ENCODE measurements around the gene MICAL2. TPM values are rescaled to one million over a fixed set of nuclear protein-coding genes. Genes with fewer than 3 reads are reported as not detected.

Gene MICAL2
- total and polyA plus RNA-seq, 2 of the 8 experiments (the other 6 are each of a cell fraction or from before 2014, with no cell fraction given): 1.3 to 4.1 TPM

DNA sequence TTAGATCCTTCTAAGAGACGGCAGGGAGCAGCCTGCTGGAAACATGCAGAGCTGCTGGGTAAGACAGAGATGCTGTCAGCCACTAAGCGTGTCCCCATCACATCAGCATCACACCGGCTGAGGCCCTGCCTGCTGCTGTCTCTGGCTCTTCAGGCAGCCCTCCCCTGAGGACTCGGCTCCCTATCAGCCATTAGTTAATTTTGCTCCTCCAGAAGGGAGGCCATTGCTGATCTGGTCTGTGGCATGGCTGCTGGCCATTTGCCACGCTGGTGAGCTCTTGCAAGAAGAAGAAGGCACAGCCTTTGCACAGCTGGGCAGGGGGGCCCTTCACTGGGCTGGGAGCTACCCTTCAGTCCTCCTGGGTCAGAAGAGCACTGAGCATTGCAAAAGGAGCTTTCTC is 135.8 kb downstream of the MICAL2 start:
- H3K4me2 ChIP-seq (ENCODE audit: insufficient read depth in 1 of 2, low read depth in 2 of 2, low read length in 2 of 2): no peak overlapping the region
- no peaks in the 10 kb centered on the region for H3K9me3 ChIP-seq (ENCODE audit: insufficient read depth in 2 of 2, low read depth in 1 of 2, low read length in 1 of 2)
- no peak overlapping the region for H2BK20ac ChIP-seq (ENCODE audit: low read length)
- TF ChIP-seq, protein P1, sequence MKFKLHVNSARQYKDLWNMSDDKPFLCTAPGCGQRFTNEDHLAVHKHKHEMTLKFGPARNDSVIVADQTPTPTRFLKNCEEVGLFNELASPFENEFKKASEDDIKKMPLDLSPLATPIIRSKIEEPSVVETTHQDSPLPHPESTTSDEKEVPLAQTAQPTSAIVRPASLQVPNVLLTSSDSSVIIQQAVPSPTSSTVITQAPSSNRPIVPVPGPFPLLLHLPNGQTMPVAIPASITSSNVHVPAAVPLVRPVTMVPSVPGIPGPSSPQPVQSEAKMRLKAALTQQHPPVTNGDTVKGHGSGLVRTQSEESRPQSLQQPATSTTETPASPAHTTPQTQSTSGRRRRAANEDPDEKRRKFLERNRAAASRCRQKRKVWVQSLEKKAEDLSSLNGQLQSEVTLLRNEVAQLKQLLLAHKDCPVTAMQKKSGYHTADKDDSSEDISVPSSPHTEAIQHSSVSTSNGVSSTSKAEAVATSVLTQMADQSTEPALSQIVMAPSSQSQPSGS (IDR thresholded peaks at IDR 0.05; ENCODE audit: low read length): no peak
- TF ChIP-seq CREB1 (IDR thresholded peaks at IDR 0.05): no peak
- TF ChIP-seq HDAC6 (IDR thresholded peaks at IDR 0.05; ENCODE audit: low read depth, low read length): no peak
- no peak for TF ChIP-seq CEBPB (IDR thresholded peaks at IDR 0.05; ENCODE audit: low read depth, low read length)
- no peak overlapping the region for H4K8ac ChIP-seq (ENCODE audit: extremely low read depth, insufficient read depth, low read length)
- H2AFZ ChIP-seq (ENCODE audit: low read length): no peak overlapping the region
- H3K18ac ChIP-seq (ENCODE audit: extremely low read depth, low read length): no peak overlapping the region
- no peak overlapping the region for H3K9ac ChIP-seq (replicated peaks in 1 of 4; ENCODE audit: extremely low read depth in 1 of 4, low read depth in 3 of 4, low read length in 3 of 4)
- H3K23ac ChIP-seq (ENCODE audit: insufficient read length): no peak overlapping the region
- H3K36me3 ChIP-seq (ENCODE audit: control insufficient read depth in 2 of 4, insufficient read depth in 4 of 4, low read length in 3 of 4): no peaks in the 10 kb centered on the region
- ChIA-PET CTCF (ENCODE audit: partially characterized antibody) (interaction anchor here (0.7 to 3.0 kb wide), 5 partner anchors 10 to 198 kb away, joined by 3 to 19 read pairs (median 6); no protein-coding TSS in a partner anchor), POLR2A (ENCODE audit: partially characterized antibody) (no interaction called here)
- FAIRE-seq (no peak), DNase-seq (ENCODE audit: low read depth in 1 of 2, low spot score in 2 of 2) (no peak)
- 0 out of 7 replicates have a peak, but pooled peaks cover 0 to 2% (median 0%) of the 10 kb centered on the region in 4 experiments for H3K27me3 ChIP-seq (replicated peaks in 1 of 4; ENCODE audit: control insufficient read depth in 3 of 4, extremely low read depth in 1 of 4, insufficient read depth in 3 of 4, low read length in 3 of 4)
- no peaks in the 10 kb centered on the region for H3K23me2 ChIP-seq (ENCODE audit: low read depth, low read length)
- H4K91ac ChIP-seq (replicated peaks; ENCODE audit: insufficient read length, low read length): no peak overlapping the region
- no peak overlapping the region; the same call in 1 of the 2 replicates for H2BK12ac ChIP-seq (ENCODE audit: low read depth, low read length)
- no peak overlapping the region for H3K4ac ChIP-seq (replicated peaks; ENCODE audit: insufficient read length, low read depth, low read length)
- H4K5ac ChIP-seq (ENCODE audit: insufficient read length, low read depth, low read length): no peak overlapping the region
- 93% methylated on average over 5 of the region's 5 CpGs; no CpG with 5 or more reads in 1 of the 2 experiments for WGBS, 2 experiments (ENCODE audit: extremely low coverage in 1 of 2, insufficient coverage in 1 of 2, insufficient read length in 1 of 2, insufficient replicate concordance in 2 of 2, low coverage in 1 of 2, low lambda C conversion rate in 2 of 2, missing lambda C conversion rate in 1 of 2)
- H2BK120ac ChIP-seq (replicated peaks; ENCODE audit: low read depth, low read length): no peak overlapping the region
- no peak overlapping the region for H3K56ac ChIP-seq (replicated peaks; ENCODE audit: insufficient read length, low read depth, low read length)
- no peak overlapping the region for H2AK5ac ChIP-seq (ENCODE audit: low read depth, low read length)
- no peak overlapping the region for H3K14ac ChIP-seq (ENCODE audit: insufficient read length)
- no peak overlapping the region for H2BK5ac ChIP-seq (ENCODE audit: low read depth, low read length)
- no peak overlapping the region for H2BK15ac ChIP-seq (ENCODE audit: low read length)
- no peak overlapping the region for H3K4me3 ChIP-seq (ENCODE audit: extremely low read depth in 1 of 4, insufficient read depth in 2 of 4, low read depth in 3 of 4, low read length in 4 of 4)
- H3K79me2 ChIP-seq (ENCODE audit: control insufficient read depth in 1 of 2, insufficient read depth in 2 of 2, low read length in 2 of 2): no peaks in the 10 kb centered on the region
- H3K4me1 ChIP-seq (replicated peaks in 1 of 4; ENCODE audit: control insufficient read depth in 3 of 4, insufficient read depth in 4 of 4, low read length in 3 of 4): peaks cover 2 to 22% (median 13%) of the 10 kb centered on the region in 4 experiments; a peak in 6 of 7 replicates
- H3K79me1 ChIP-seq (ENCODE audit: low read depth, low read length): no peaks in the 10 kb centered on the region
- no peaks in the 10 kb centered on the region for H4K20me1 ChIP-seq (replicated peaks in 1 of 2; ENCODE audit: control insufficient read depth in 1 of 2, insufficient read depth in 2 of 2, low read length in 2 of 2)
- no peak overlapping the region for H3K27ac ChIP-seq (ENCODE audit: low read depth, low read length)

Measured in H1 (cell line).